Measurements from ENCODE around the gene LZTFL1.

Gene LZTFL1

DNA sequence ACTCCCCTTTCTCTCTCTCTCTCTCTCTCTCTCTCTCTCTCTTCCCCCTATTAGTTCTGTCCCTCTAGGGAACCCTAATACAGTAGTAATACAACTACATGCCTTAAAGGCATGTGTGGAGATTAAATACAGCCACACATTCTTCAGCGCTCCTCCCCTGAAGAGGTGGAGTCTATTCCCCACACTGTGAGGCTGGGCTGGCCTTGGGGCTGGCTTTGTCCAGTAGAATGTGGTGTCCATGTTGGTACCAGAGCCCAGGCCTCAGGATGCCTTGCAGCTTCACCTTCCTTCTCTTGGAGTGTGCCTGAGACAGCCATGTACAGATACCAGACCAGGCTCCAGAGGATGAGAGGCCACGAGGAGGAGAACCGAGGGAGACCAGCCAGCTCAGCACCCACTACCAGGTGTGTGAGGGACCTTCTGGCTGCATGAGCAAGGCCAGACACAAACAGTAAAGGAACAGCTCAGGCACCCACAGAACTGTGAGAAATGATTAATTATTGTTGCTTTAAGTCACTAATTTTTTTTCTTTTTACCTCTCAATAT lies 56.2 kb downstream of the LZTFL1 start:
- no peak for DNase-seq

- no peak for DNase-seq
Measured at GRCh38 chr3:45783667-45784066, 58.3 kb downstream of the LZTFL1 start.

GRCh38 chr3:45782381-45782780 lies 59.5 kb downstream of the LZTFL1 start:
- DNase-seq: no peak

GRCh38 chr3:45781841-45782240 lies 60.1 kb downstream of the LZTFL1 start:
- no peak for DNase-seq

- no peak for DNase-seq
Measured at GRCh38 chr3:45781271-45781670, 60.6 kb downstream of the LZTFL1 start.

- no peak for DNase-seq
Measured at GRCh38 chr3:45779746-45780735, 61.9 kb downstream of the LZTFL1 start.

DNA sequence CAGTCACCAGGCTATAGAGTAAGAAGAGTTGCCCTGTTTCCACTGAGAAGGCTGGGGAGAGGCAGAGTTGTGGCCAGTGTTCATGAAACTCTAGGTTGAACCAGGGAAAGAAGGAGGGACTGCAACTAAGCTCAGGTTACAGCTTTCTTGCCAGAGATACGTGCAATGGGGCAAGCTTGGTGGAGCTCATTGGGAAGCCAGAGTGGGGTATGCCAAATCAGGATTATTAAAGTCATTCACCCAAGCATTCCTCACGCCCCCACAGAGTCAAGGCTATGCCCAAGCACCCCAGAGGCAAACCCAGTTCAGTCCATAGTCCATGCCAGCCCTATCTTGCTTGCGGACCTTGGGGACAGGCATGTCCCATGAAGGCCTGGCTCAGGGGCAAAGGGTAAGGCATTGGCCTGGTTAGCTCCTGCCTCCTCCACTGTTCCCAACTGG lies 63.1 kb downstream of the LZTFL1 start:
- no peak for DNase-seq

DNA sequence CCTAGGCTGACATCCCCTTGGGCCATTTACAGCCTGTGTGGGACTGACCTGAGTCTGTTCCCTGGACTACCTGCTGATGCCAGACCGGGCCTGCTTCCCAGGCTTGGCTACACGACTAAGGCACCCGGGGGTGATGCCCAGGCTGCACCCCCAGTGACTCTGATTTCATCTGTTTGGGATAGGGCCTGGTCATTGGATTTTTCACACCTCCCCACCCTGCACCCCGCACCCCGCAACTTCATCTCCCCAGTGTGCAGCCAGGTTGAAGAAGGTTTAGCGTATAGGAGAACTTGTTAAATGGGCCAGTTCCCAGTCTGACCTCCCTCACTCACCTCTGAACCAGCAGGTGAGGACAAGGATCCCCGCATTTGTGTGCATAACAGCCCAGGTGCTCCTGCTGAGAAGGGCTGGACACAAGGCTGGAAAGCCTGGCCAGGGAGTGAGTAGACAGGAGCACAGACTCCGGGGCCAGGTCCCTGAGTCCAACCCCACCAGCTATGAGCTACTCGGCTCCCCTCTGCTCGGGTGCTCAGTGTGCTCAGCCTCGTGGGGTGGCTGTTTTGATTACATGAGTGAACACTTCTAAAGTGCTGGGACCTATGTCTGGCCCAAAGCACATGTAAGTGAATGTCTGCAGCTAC lies 64.1 kb downstream of the LZTFL1 start:
- no peak for DNase-seq

GRCh38 chr3:45777111-45777745 lies 64.7 kb downstream of the LZTFL1 start:
- no peak for DNase-seq

GRCh38 chr3:45776611-45777010 lies 65.3 kb downstream of the LZTFL1 start:
- DNase-seq: no peak

- DNase-seq: no peak
Measured at GRCh38 chr3:45776301-45776595, 65.7 kb downstream of the LZTFL1 start.

- DNase-seq: no peak
Measured at GRCh38 chr3:45775571-45776300, 66.2 kb downstream of the LZTFL1 start.

- DNase-seq: no peak
Measured at GRCh38 chr3:45774581-45775521, 67.1 kb downstream of the LZTFL1 start.

- no peak for DNase-seq
Measured at GRCh38 chr3:45773714-45774449, 68.0 kb downstream of the LZTFL1 start.

Data from fibroblast of skin of abdomen (primary cell).